NCI-H2196 treated with DMSO at 0.1 percent for 48 hours (cell line): ENCODE results near the gene MAL.

Experiments used
- DNase-seq: peaks from one replicate; lab custom pipeline; 2025; ENCODE audit not compliant: unreplicated experiment; lab: John Stamatoyannopoulos, UW

MAL gene

GRCh38 chr2:95025406-95026319 is at the start of gene MAL:
Gene MAL, plus strand, starts transcription at chr2:95025708. Its CDS starts 85 bp downstream, at chr2:95025793.
- DNase-seq: no peak

GRCh38 chr2:94977826-94978225 is 47.7 kb upstream of the MAL start:
- no peak for DNase-seq

GRCh38 chr2:94978917-94979316 is 46.6 kb upstream of the MAL start:
- DNase-seq: no peak

- DNase-seq: no peak
These were observed 45.8 kb upstream of the MAL start for GRCh38 chr2:94979406-94980375.

GRCh38 chr2:94980406-94980805 is 45.1 kb upstream of the MAL start:
- no peak for DNase-seq

GRCh38 chr2:94982156-94982555 is 43.4 kb upstream of the MAL start:
- no peak for DNase-seq

- no peak for DNase-seq
These were observed 42.8 kb upstream of the MAL start for GRCh38 chr2:94982675-94983074.

GRCh38 chr2:94984964-94985575 is 40.4 kb upstream of the MAL start:
- DNase-seq: no peak

- DNase-seq: no peak
These were observed 39.9 kb upstream of the MAL start for GRCh38 chr2:94985636-94986035.

- DNase-seq: peak; percentile 7
These were observed 39.0 kb upstream of the MAL start for GRCh38 chr2:94986392-94986963.

GRCh38 chr2:94987074-94988020 is 38.2 kb upstream of the MAL start:
- DNase-seq: no peak

- DNase-seq: no peak
These were observed 34.6 kb upstream of the MAL start for GRCh38 chr2:94990956-94991355.

GRCh38 chr2:94992360-94992759 is 33.1 kb upstream of the MAL start:
- no peak for DNase-seq

- no peak for DNase-seq
These were observed 32.1 kb upstream of the MAL start for GRCh38 chr2:94993176-94994062.

- no peak for DNase-seq
These were observed 31.2 kb upstream of the MAL start for GRCh38 chr2:94994063-94994913.

- DNase-seq: no peak
These were observed 30.5 kb upstream of the MAL start for GRCh38 chr2:94994914-94995552.

GRCh38 chr2:94995553-94996304 is 29.8 kb upstream of the MAL start:
- no peak for DNase-seq
